Endothelial cell of umbilical vein (primary cell): ENCODE data around the gene CDC42EP5. TPM values are rescaled to one million over a fixed set of nuclear protein-coding genes. Genes with fewer than 3 reads are reported as not detected.
"Not testable (repeated sequence)": the region's sequence is repeated elsewhere in the genome, so short reads cannot be mapped to it uniquely, and the experiment has no call there.

Experiments used
- BruUV-seq: library from RNA; stranded (reverse); fragments of 400-500 nt; replicated peaks from 2 replicates; lab custom pipeline; 2021; lab: Mats Ljungman, UMichigan
- CTCF ChIA-PET: fragments of 300-600, 350-600 bp; sonication (Branson Sonifier 250); formaldehyde crosslinking; loops from one replicate; lab custom pipeline; 2021; ENCODE audit warnings: antibody characterized with exemption, inconsistent platforms; lab: Charles Lee
- POLR2A ChIA-PET: fragments of 300-600, 350-600 bp; sonication (Branson Sonifier 250); formaldehyde crosslinking; loops from one replicate; lab custom pipeline; 2021; ENCODE audit warnings: antibody characterized with exemption, inconsistent platforms; lab: Charles Lee
- DNase-seq: peaks from one replicate; pipeline ENCODE4 v3.0.0-alpha.2; 2011; ENCODE audit warnings: low read depth, low spot score
- FAIRE-seq: peaks from 2 replicates; lab custom pipeline; 2011; peaks lifted over from hg19 to GRCh38; lab: Jason Lieb, UNC
- H2AFZ ChIP-seq: 2 replicates; pipeline ENCODE4 v1.6.0; 2012; ENCODE audit warnings: low read depth, low read length, control low read depth, inconsistent platforms
- H3K27ac ChIP-seq: 2 replicates; pipeline ENCODE4 v1.5.1; 2011; ENCODE audit warnings: low read depth, mild to moderate bottlenecking, control low read depth, low read length, moderate library complexity; ENCODE audit not compliant: insufficient read depth
- H3K27me3 ChIP-seq, 2 experiments: 2 replicates each; pipeline versions ENCODE4 v1.6.0 to v1.6.1; 2011; ENCODE audit warnings: low read length in 2 of 2, mixed read lengths in 1 of 2; ENCODE audit not compliant: control insufficient read depth in 2 of 2, insufficient read depth in 2 of 2
- H3K36me3 ChIP-seq, 2 experiments: 2 replicates in 1 of 2; 3 replicates in 1 of 2; pipeline ENCODE4 v1.5.1; 2011; ENCODE audit warnings: low read length in 2 of 2, mild to moderate bottlenecking in 1 of 2, moderate library complexity in 1 of 2; ENCODE audit not compliant: control insufficient read depth in 2 of 2, insufficient read depth in 2 of 2; ENCODE audit errors: extremely low read depth in 1 of 2
- H3K4me1 ChIP-seq: 3 replicates; pipeline ENCODE4 v1.5.1; 2011; ENCODE audit warnings: mild to moderate bottlenecking, low read length; ENCODE audit not compliant: control insufficient read depth, insufficient read depth; ENCODE audit errors: extremely low read depth
- H3K4me2 ChIP-seq: 2 replicates; pipeline ENCODE4 v1.6.1; 2011; ENCODE audit warnings: low read length, control low read depth, mixed read lengths; ENCODE audit not compliant: insufficient read depth
- H3K4me3 ChIP-seq, 3 experiments: fragments of 200-600 bp in 1 of 3; sonication (generic), shearing (Covaris generic) in 1 of 3; replicated peaks in 1 of 3; 2 replicates each; pipeline ENCODE4 v1.5.1; 2011 to 2016; ENCODE audit warnings: control low read depth in 3 of 3, low read length in 3 of 3, mild to moderate bottlenecking in 2 of 3, inconsistent platforms in 1 of 3, low read depth in 1 of 3, moderate library complexity in 1 of 3; ENCODE audit not compliant: insufficient read depth in 1 of 3
- H3K79me2 ChIP-seq: 2 replicates; pipeline ENCODE4 v1.6.0; 2012; ENCODE audit warnings: low read length, inconsistent platforms; ENCODE audit not compliant: control insufficient read depth, insufficient read depth
- H3K9ac ChIP-seq: replicated peaks from 2 replicates; pipeline ENCODE3; 2011; ENCODE audit warnings: low read length, control low read depth; ENCODE audit not compliant: insufficient read depth; ENCODE audit errors: extremely low read depth
- H3K9me1 ChIP-seq: replicated peaks from 3 replicates; pipeline ENCODE4 v1.6.0; 2011; ENCODE audit warnings: mild to moderate bottlenecking, low read length; ENCODE audit not compliant: control insufficient read depth, insufficient read depth; ENCODE audit errors: extremely low read depth
- H3K9me3 ChIP-seq: replicated peaks from 2 replicates; pipeline ENCODE4 v1.5.1; 2012; ENCODE audit warnings: low read length, inconsistent platforms; ENCODE audit not compliant: control insufficient read depth, insufficient read depth
- H4K20me1 ChIP-seq: replicated peaks from 2 replicates; pipeline ENCODE3; 2011; ENCODE audit warnings: mild to moderate bottlenecking, low read length; ENCODE audit not compliant: control insufficient read depth, insufficient read depth; ENCODE audit errors: extremely low read depth
- CTCF ChIP-seq, 2 donors: IDR thresholded peaks; 1 replicate in 1 of 2; 2 replicates in 1 of 2; pipeline ENCODE4 v1.5.1; 2011; ENCODE audit warnings: low read length in 2 of 2, mild to moderate bottlenecking in 2 of 2, moderate library complexity in 2 of 2, control low read depth in 1 of 2, inconsistent platforms in 1 of 2, low read depth in 1 of 2; ENCODE audit not compliant: insufficient read depth in 1 of 2; ENCODE audit errors: extremely low read depth in 1 of 2
- EZH2 ChIP-seq: IDR thresholded peaks from 2 replicates; pipeline ENCODE4 v1.6.1; 2012; ENCODE audit warnings: borderline replicate concordance, low read depth, mild to moderate bottlenecking, moderate library complexity, low read length, inconsistent platforms; ENCODE audit not compliant: severe bottlenecking
- FOS ChIP-seq: IDR thresholded peaks from 2 replicates; pipeline ENCODE4 v1.6.1; 2011; ENCODE audit warnings: mild to moderate bottlenecking, low read length, moderate library complexity, borderline replicate concordance; ENCODE audit not compliant: insufficient read depth
- GATA2 ChIP-seq: IDR thresholded peaks from 2 replicates; pipeline ENCODE4 v1.7.0; 2011; ENCODE audit warnings: low read depth, mild to moderate bottlenecking, moderate library complexity, mixed read lengths, low read length; ENCODE audit not compliant: insufficient read length, insufficient read depth
- JUN ChIP-seq: IDR thresholded peaks from 2 replicates; pipeline ENCODE4 v1.6.1; 2011; ENCODE audit warnings: borderline replicate concordance, low read depth; ENCODE audit not compliant: insufficient read length, insufficient read depth
- MAX ChIP-seq: IDR thresholded peaks from 2 replicates; pipeline ENCODE4 v1.6.1; 2011; ENCODE audit not compliant: insufficient read depth, insufficient read length
- MYC ChIP-seq: IDR thresholded peaks from one replicate; pipeline ENCODE4 v1.6.1; 2011; ENCODE audit warnings: mild to moderate bottlenecking, low read depth, low read length
- POLR2A ChIP-seq: IDR thresholded peaks from 2 replicates; pipeline ENCODE4 v1.6.1; 2012; ENCODE audit warnings: low read depth, mild to moderate bottlenecking, control low read depth, low read length
- POLR2AphosphoS5 ChIP-seq: IDR thresholded peaks from 2 replicates; pipeline ENCODE4 v1.6.1; 2012; ENCODE audit warnings: low read depth, mild to moderate bottlenecking, control low read depth, low read length, moderate library complexity; ENCODE audit not compliant: insufficient read depth
- dilution Hi-C: fragments of 300-500 bp; cut with MboI; formaldehyde crosslinking; loops from one replicate; pipeline ENCODE4 v1.15.0; 2019; ENCODE audit warnings: low sequenced_read_pairs; ENCODE audit not compliant: extremely low pct_ligation_motif_present
- intact Hi-C: fragments of 100-400 bp; cut with micrococcal nuclease; formaldehyde crosslinking; loops from one replicate; pipeline ENCODE4 v1.10.0; 2022
- polyA plus RNA-seq, 4 experiments: library from polyadenylated mRNA; depleted of rRNA in 3 of 4; stranded (reverse) in 3 of 4; unstranded in 1 of 4; fragments of >200 nt; gene quantifications; 2 replicates each; pipeline versions ENCODE4 v1.2.1 to v1.2.3, GENCODE V29; 2011 to 2012; ENCODE audit warnings: missing spikeins in 1 of 4
- total RNA-seq: library from RNA; stranded (reverse); gene quantifications from 2 replicates; pipeline ENCODE4 v1.2.3, GENCODE V29; 2021

The CDC42EP5 gene
- total and polyA plus RNA-seq, 2 donors (not counting 3 experiments of a cell fraction or from before 2014, with no cell fraction given): 37.3 to 85.5 TPM

- DNase-seq, FAIRE-seq, H3K9me3 ChIP-seq, POLR2A ChIA-PET, H3K36me3 ChIP-seq, intact Hi-C loops, H2AFZ ChIP-seq, H3K79me2 ChIP-seq, BruUV-seq, dilution Hi-C loops, H3K4me3 ChIP-seq, H3K9me1 ChIP-seq, H3K9ac ChIP-seq, H3K4me2 ChIP-seq, H3K27me3 ChIP-seq, H3K4me1 ChIP-seq, H4K20me1 ChIP-seq, H3K27ac ChIP-seq: not testable (repeated sequence)
- CTCF ChIA-PET: interaction anchor here (1.2 kb wide), 1 partner anchor 157 kb away, joined by 3 read pairs; no protein-coding TSS in a partner anchor
Measured at GRCh38 chr19:54495284-54495683, 22.2 kb upstream of the CDC42EP5 start.

- Histone ChIP-seq H4K20me1 (no peaks in the 10 kb centered on the region), H3K9me1 (no peaks in the 10 kb centered on the region), H2AFZ (no peak overlapping the region), H3K4me2 (no peak overlapping the region), H3K9ac (no peak overlapping the region), H3K9me3 (no peaks in the 10 kb centered on the region), H3K4me3 (no peak overlapping the region), H3K79me2 (no peaks in the 10 kb centered on the region), H3K36me3 (no peaks in the 10 kb centered on the region), H3K27me3 (no peaks in the 10 kb centered on the region), H3K27ac (no peak overlapping the region), H3K4me1 (no peaks in the 10 kb centered on the region)
- FAIRE-seq (no peak), DNase-seq (no peak)
- ChIA-PET POLR2A (no interaction called here), CTCF (no interaction called here)
- intact Hi-C loops: no loop called here
- dilution Hi-C loops: no loop called here
- no peak for TF ChIP-seq POLR2AphosphoS5
- TF ChIP-seq GATA2: no peak
- no peak for TF ChIP-seq MAX
- TF ChIP-seq MYC: no peak
- TF ChIP-seq POLR2A: no peak
- TF ChIP-seq CTCF (IDR thresholded peaks at IDR 0.05; ENCODE audit: extremely low read depth in 1 of 2, insufficient read depth in 1 of 2, low read depth in 1 of 2, low read length in 2 of 2): no peak
- TF ChIP-seq FOS: no peak
- TF ChIP-seq EZH2: no peak
- TF ChIP-seq JUN: no peak
- BruUV-seq: no TSS peak
Measured at GRCh38 chr19:54493967-54494585, 21.0 kb upstream of the CDC42EP5 start.

- H4K20me1 ChIP-seq, H3K9me1 ChIP-seq, dilution Hi-C loops, H3K36me3 ChIP-seq, CTCF ChIA-PET, DNase-seq, H3K79me2 ChIP-seq, H3K4me3 ChIP-seq, H3K27ac ChIP-seq, H3K27me3 ChIP-seq, POLR2A ChIA-PET, intact Hi-C loops, H3K9me3 ChIP-seq, H2AFZ ChIP-seq, FAIRE-seq, H3K4me1 ChIP-seq, H3K9ac ChIP-seq, H3K4me2 ChIP-seq, BruUV-seq: not testable (repeated sequence)
Measured at GRCh38 chr19:54493056-54493455, 20.0 kb upstream of the CDC42EP5 start.
